ENCODE results near the gene DYTN.

The DYTN gene

GRCh38 chr2:206718296-206718695 is at the start of gene DYTN:
Gene DYTN, minus strand, starts transcription at chr2:206718396. Its CDS starts 117 bp downstream, at chr2:206718279.
- DNase-seq (ENCODE audit: insufficient read length, low spot score) (no peak), FAIRE-seq (no peak)
- TF ChIP-seq POLR2A (IDR thresholded peaks at IDR 0.05; ENCODE audit: low read depth, low read length) = no peak

GRCh38 chr2:206766057-206766930 is 48.1 kb upstream of the DYTN start:
- TF ChIP-seq POLR2A (IDR thresholded peaks at IDR 0.05; ENCODE audit: low read depth, low read length) = no peak
- DNase-seq (ENCODE audit: insufficient read length, low spot score) (no peak), FAIRE-seq (no peak)

GRCh38 chr2:206765242-206766056 is 47.3 kb upstream of the DYTN start, which contains the start of the genes FASTKD2 and MDH1B:
Gene FASTKD2, plus strand, starts transcription at chr2:206765606. Its CDS starts 1,088 bp downstream, at chr2:206766694.
Gene MDH1B, minus strand, starts transcription at chr2:206765328. Its CDS starts 57 bp downstream, at chr2:206765271.
- peak; percentile 82 for DNase-seq (ENCODE audit: insufficient read length, low spot score)
- peak; percentile 90 for FAIRE-seq
- TF ChIP-seq POLR2A (IDR thresholded peaks at IDR 0.05; ENCODE audit: low read depth, low read length) = peak; percentile 71

- DNase-seq (ENCODE audit: insufficient read length, low spot score) = no peak
- no peak for FAIRE-seq
- TF ChIP-seq POLR2A (IDR thresholded peaks at IDR 0.05; ENCODE audit: low read depth, low read length) = peak; percentile 45; the same call in 1 of the 2 replicates
Measured at GRCh38 chr2:206764673-206765241, 46.6 kb upstream of the DYTN start.

GRCh38 chr2:206756816-206757215 is 38.6 kb upstream of the DYTN start:
- DNase-seq (ENCODE audit: insufficient read length, low spot score) = no peak
- FAIRE-seq = no peak
- no peak for TF ChIP-seq POLR2A (IDR thresholded peaks at IDR 0.05; ENCODE audit: low read depth, low read length)

- TF ChIP-seq POLR2A (IDR thresholded peaks at IDR 0.05; ENCODE audit: low read depth, low read length) = no peak
- FAIRE-seq (no peak), DNase-seq (ENCODE audit: insufficient read length, low spot score) (no peak)
Measured at GRCh38 chr2:206740800-206741199, 22.6 kb upstream of the DYTN start.

GRCh38 chr2:206739271-206739670 is 21.1 kb upstream of the DYTN start:
- DNase-seq (ENCODE audit: insufficient read length, low spot score) (no peak), FAIRE-seq (no peak)
- TF ChIP-seq POLR2A (IDR thresholded peaks at IDR 0.05; ENCODE audit: low read depth, low read length) = no peak

- DNase-seq (ENCODE audit: insufficient read length, low spot score) (no peak), FAIRE-seq (no peak)
- TF ChIP-seq POLR2A (IDR thresholded peaks at IDR 0.05; ENCODE audit: low read depth, low read length) = no peak
Measured at GRCh38 chr2:206736935-206737334, 18.7 kb upstream of the DYTN start.

GRCh38 chr2:206733341-206733740 is 15.1 kb upstream of the DYTN start:
- no peak for TF ChIP-seq POLR2A (IDR thresholded peaks at IDR 0.05; ENCODE audit: low read depth, low read length)
- no peak for DNase-seq (ENCODE audit: insufficient read length, low spot score)
- no peak for FAIRE-seq

GRCh38 chr2:206728277-206729199 is 10.3 kb upstream of the DYTN start:
- peak; percentile 95 for FAIRE-seq
- no peak for TF ChIP-seq POLR2A (IDR thresholded peaks at IDR 0.05; ENCODE audit: low read depth, low read length)
- DNase-seq (ENCODE audit: insufficient read length, low spot score) = peak; percentile 24

- DNase-seq (ENCODE audit: insufficient read length, low spot score) (no peak), FAIRE-seq (no peak)
- no peak for TF ChIP-seq POLR2A (IDR thresholded peaks at IDR 0.05; ENCODE audit: low read depth, low read length)
Measured at GRCh38 chr2:206727287-206727686, 9.1 kb upstream of the DYTN start.

- no peak for TF ChIP-seq POLR2A (IDR thresholded peaks at IDR 0.05; ENCODE audit: low read depth, low read length)
- DNase-seq (ENCODE audit: insufficient read length, low spot score) (no peak), FAIRE-seq (no peak)
Measured at GRCh38 chr2:206723288-206723687, 5.1 kb upstream of the DYTN start.

Measured in H54 (cell line).